Liver (tissue), 9 donors: Measurements from ENCODE around the gene CDCA5. TPM values are rescaled to one million over a fixed set of nuclear protein-coding genes. Genes with fewer than 3 reads are reported as not detected.
A peak's percentile ranks its signal among the peaks of the same experiment; 100 is the strongest.

Source experiments
- DNase-seq: peaks from one replicate; pipeline ENCODE4 v3.0.0-alpha.2; 2017; ENCODE audit warnings: low spot score
- H3K27ac ChIP-seq, 2 donors: one replicate each; pipeline ENCODE4 v1.7.0; 2013; ENCODE audit warnings: inconsistent platforms in 2 of 2, low read length in 2 of 2, control low read depth in 1 of 2, low read depth in 1 of 2, mild to moderate bottlenecking in 1 of 2
- H3K27me3 ChIP-seq, 4 donors: one replicate each; pipeline versions ENCODE4 v1.6.1 to v1.7.0; 2013; ENCODE audit warnings: low read length in 3 of 4, inconsistent platforms in 1 of 4, mild to moderate bottlenecking in 1 of 4, moderate library complexity in 1 of 4; ENCODE audit not compliant: control insufficient read depth in 4 of 4, insufficient read depth in 4 of 4
- H3K36me3 ChIP-seq, 4 donors: one replicate each; pipeline versions ENCODE4 v1.6.1 to v1.7.0; 2013; ENCODE audit warnings: low read length in 3 of 4, mild to moderate bottlenecking in 3 of 4, low read depth in 1 of 4, moderate library complexity in 1 of 4; ENCODE audit not compliant: control insufficient read depth in 4 of 4, insufficient read depth in 3 of 4
- H3K4me1 ChIP-seq, 4 donors: one replicate each; pipeline versions ENCODE4 v1.6.1 to v1.7.0; 2013; ENCODE audit warnings: low read length in 3 of 4, mild to moderate bottlenecking in 3 of 4, moderate library complexity in 1 of 4; ENCODE audit not compliant: control insufficient read depth in 4 of 4, insufficient read depth in 4 of 4
- H3K4me3 ChIP-seq, 3 donors: one replicate each; pipeline versions ENCODE4 v1.6.1 to v1.7.0; 2013; ENCODE audit warnings: low read length in 3 of 3, control low read depth in 1 of 3, low read depth in 1 of 3, mild to moderate bottlenecking in 1 of 3
- H3K9ac ChIP-seq, 2 donors: one replicate each; pipeline ENCODE4 v1.7.0; 2013; ENCODE audit warnings: low read length in 2 of 2, mild to moderate bottlenecking in 2 of 2, moderate library complexity in 2 of 2, control low read depth in 1 of 2, low read depth in 1 of 2
- H3K9me3 ChIP-seq, 4 donors: one replicate each; pipeline versions ENCODE4 v1.6.1 to v1.7.0; 2013; ENCODE audit warnings: low read length in 3 of 4; ENCODE audit not compliant: control insufficient read depth in 4 of 4
- ATF3 ChIP-seq: IDR thresholded peaks from 2 replicates; pipeline ENCODE4 v1.6.1; 2016; ENCODE audit warnings: antibody characterized with exemption
- CTCF ChIP-seq: fragments of 150-350 bp; IDR thresholded peaks from 2 replicates; pipeline ENCODE4 v1.5.1; 2017; ENCODE audit warnings: improper control_type of control experiment, low read depth, low read length; ENCODE audit not compliant: missing input control
- EGR1 ChIP-seq, 2 donors: IDR thresholded peaks; 2 replicates each; pipeline ENCODE4 v1.6.1; 2016 to 2018; ENCODE audit warnings: antibody characterized with exemption in 2 of 2, low read depth in 2 of 2
- FOXA1 ChIP-seq: IDR thresholded peaks from 2 replicates; pipeline ENCODE4 v1.6.1; 2016; ENCODE audit warnings: antibody characterized with exemption
- FOXA2 ChIP-seq: IDR thresholded peaks from 2 replicates; pipeline ENCODE4 v1.6.1; 2016; ENCODE audit warnings: antibody characterized with exemption
- HNF4A ChIP-seq, 2 donors: conservative IDR thresholded peaks; 2 replicates each; pipeline ENCODE4 v1.6.1; 2016; ENCODE audit warnings: antibody characterized with exemption in 2 of 2, mild to moderate bottlenecking in 2 of 2
- NR2F2 ChIP-seq: IDR thresholded peaks from 2 replicates; pipeline ENCODE4 v1.6.1; 2016; ENCODE audit warnings: antibody characterized with exemption
- RAD21 ChIP-seq, 2 donors: IDR thresholded peaks; 2 replicates each; pipeline ENCODE4 v1.6.1; 2016; ENCODE audit warnings: antibody characterized with exemption in 2 of 2, mild to moderate bottlenecking in 2 of 2
- REST ChIP-seq: IDR thresholded peaks from 2 replicates; pipeline ENCODE4 v1.6.1; 2016; ENCODE audit warnings: antibody characterized with exemption, mild to moderate bottlenecking
- RXRA ChIP-seq, 2 donors: IDR thresholded peaks; 2 replicates each; pipeline ENCODE4 v1.6.1; 2017 to 2018; ENCODE audit warnings: antibody characterized with exemption in 2 of 2, mild to moderate bottlenecking in 1 of 2
- SP1 ChIP-seq: IDR thresholded peaks from 2 replicates; pipeline ENCODE4 v1.6.1; 2018; ENCODE audit warnings: antibody characterized with exemption, mild to moderate bottlenecking
- WGBS: extraction: QIAGEN DNeasy Blood & Tissue Kit; methylation state at CpG from one replicate; pipeline ENCODE4 v1.1.7; 2013; 5-methylcytosine and 5-hydroxymethylcytosine counted together
- polyA plus RNA-seq, 2 donors: library from polyadenylated mRNA; stranded (reverse) in 1 of 2; unstranded in 1 of 2; fragments of 200-250 nt in 1 of 2; fragments of >200 nt in 1 of 2; fragmentation: Nextera tagmentation in 1 of 2; extraction: Ambion mirVana in 1 of 2; gene quantifications; one replicate each; pipeline versions ENCODE4 v1.2.1 to v1.2.3, GENCODE V29; 2013 to 2015
- total RNA-seq, 2 donors: library from RNA; depleted of rRNA; stranded (reverse); fragments of >200 nt; gene quantifications; one replicate each; pipeline ENCODE4 v1.2.3, GENCODE V29; 2014
- donor health status: healthy.
- donor health status: healthy.
- donor health status: healthy.
- donor health status: healthy.
- donor health status: healthy.

CDCA5 gene
- total and polyA plus RNA-seq, 4 donors, result 0.17 to 12.0 (median 1.7) TPM

- H3K27ac ChIP-seq, result peak overlapping the region; percentile 38 to 59
- H3K27me3 ChIP-seq, result no peaks in the 10 kb centered on the region
- H3K4me3 ChIP-seq, result no peak overlapping the region
- no peak overlapping the region for H3K9ac ChIP-seq
- peak; percentile 97 for DNase-seq
- H3K36me3 ChIP-seq, result peaks cover 1 to 13% (median 8%) of the 10 kb centered on the region in 4 donors
- peaks cover 15 to 48% (median 40%) of the 10 kb centered on the region in 4 donors for H3K4me1 ChIP-seq
- TF ChIP-seq NR2F2 (no peak), RXRA (IDR thresholded peaks at IDR 0.05) (peak in 1 of 2 donors; percentile 14), REST (no peak), CTCF (peak; percentile 99), HNF4A (conservative IDR thresholded peaks at IDR 0.05) (peak in 1 of 2 donors; percentile 19), RAD21 (IDR thresholded peaks at IDR 0.05) (peak; percentile 78 to 85), FOXA2 (no peak), EGR1 (IDR thresholded peaks at IDR 0.05; ENCODE audit: low read depth in 2 of 2) (no peak), SP1 (peak; percentile 9)
- WGBS, result 7% methylated on average over 18 of the region's 18 CpGs
- no peaks in the 10 kb centered on the region for H3K9me3 ChIP-seq
Observed at GRCh38 chr11:65110354-65110861, 26.6 kb upstream of the CDCA5 start.

GRCh38 chr11:65109231-65110198 is 25.7 kb upstream of the CDCA5 start:
- 91% methylated on average over 36 of the region's 36 CpGs for WGBS
- H3K4me3 ChIP-seq, result no peak overlapping the region
- no peak overlapping the region for H3K9ac ChIP-seq
- TF ChIP-seq FOXA1 (no peak), SP1 (no peak), ATF3 (no peak), NR2F2 (no peak)
- no peaks in the 10 kb centered on the region for H3K27me3 ChIP-seq
- peaks cover 3 to 13% (median 8%) of the 10 kb centered on the region in 4 donors for H3K36me3 ChIP-seq
- no peak overlapping the region for H3K27ac ChIP-seq
- peaks cover 15 to 42% (median 34%) of the 10 kb centered on the region in 4 donors for H3K4me1 ChIP-seq
- H3K9me3 ChIP-seq, result no peaks in the 10 kb centered on the region
- DNase-seq, result no peak
